GM12891 (cell line): Measurements from ENCODE around the gene MTHFSD.

Source experiments
- PAX5 ChIP-seq: IDR thresholded peaks from 2 replicates; pipeline ENCODE4 v1.6.1; 2011; ENCODE audit warnings: low read length, moderate library complexity, mild to moderate bottlenecking; ENCODE audit not compliant: insufficient read depth, severe bottlenecking
- POLR2A ChIP-seq: IDR thresholded peaks from 2 replicates; pipeline ENCODE4 v1.6.1; 2011; ENCODE audit warnings: low read depth, low read length, control low read depth
- POLR2AphosphoS5 ChIP-seq: IDR thresholded peaks from 2 replicates; pipeline ENCODE4 v1.6.1; 2011; ENCODE audit warnings: low read depth, low read length, control low read depth
- POU2F2 ChIP-seq: IDR thresholded peaks from 2 replicates; pipeline ENCODE4 v1.6.1; 2011; ENCODE audit warnings: low read depth, mild to moderate bottlenecking, control low read depth, low read length, moderate library complexity
- SPI1 ChIP-seq: IDR thresholded peaks from 2 replicates; pipeline ENCODE4 v1.6.1; 2011; ENCODE audit warnings: low read depth, low read length, control low read depth
- TAF1 ChIP-seq: IDR thresholded peaks from 2 replicates; pipeline ENCODE4 v1.6.1; 2011; ENCODE audit warnings: low read depth, low read length, control low read depth

DNA sequence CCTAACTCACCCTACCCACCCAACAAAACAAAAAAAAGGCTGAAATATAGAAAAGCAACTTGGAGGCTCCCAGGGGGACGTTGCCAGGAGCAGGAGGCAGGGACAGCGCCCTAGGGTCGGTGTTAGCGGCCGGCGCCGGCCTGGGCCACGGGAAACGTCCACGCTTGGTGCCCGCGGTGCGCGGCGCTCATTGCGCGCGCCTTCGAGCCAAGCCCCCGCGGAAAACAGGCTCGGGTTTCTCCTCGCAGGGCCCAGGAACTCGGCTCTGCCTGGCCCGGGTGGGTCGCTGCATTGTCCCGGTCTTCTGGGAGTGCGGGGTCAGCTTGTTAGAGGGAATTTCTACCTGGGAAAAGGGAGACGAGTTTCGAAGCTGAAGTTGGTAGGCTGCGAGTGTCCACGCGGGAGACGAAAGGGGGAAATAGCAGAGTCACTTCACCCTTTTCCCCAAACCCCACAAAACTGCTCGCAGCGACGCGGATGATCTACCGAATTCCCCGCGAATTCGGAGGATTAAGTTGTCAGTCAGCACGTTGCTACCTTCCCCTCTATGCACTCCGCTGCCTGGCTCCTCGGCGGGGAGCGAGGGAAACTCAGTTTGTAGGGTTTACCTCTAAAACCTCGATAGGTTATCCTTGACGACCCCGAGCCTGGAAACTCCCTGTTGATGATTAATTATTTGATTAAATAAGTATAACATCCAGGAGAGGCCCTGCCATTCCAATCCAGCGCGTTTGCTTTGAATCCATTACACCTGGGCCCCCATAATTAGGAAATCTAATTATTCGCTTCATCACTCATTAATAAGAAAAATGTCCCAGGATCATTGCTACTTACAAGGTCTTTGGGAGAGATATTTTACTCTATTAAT, 10.8 kb upstream of the MTHFSD start:
- TF ChIP-seq SPI1 = no peak
- no peak for TF ChIP-seq POLR2AphosphoS5
- no peak for TF ChIP-seq POLR2A
- no peak for TF ChIP-seq TAF1
- TF ChIP-seq PAX5 = no peak
- no peak for TF ChIP-seq POU2F2
